ENCODE results near the gene DTNBP1. TPM values are rescaled to one million over a fixed set of nuclear protein-coding genes. Genes with fewer than 3 reads are reported as not detected.

DTNBP1 gene
- polyA plus RNA-seq, 2 of the 4 experiments (the other 2 are of a cell fraction): 8.4 to 8.7 TPM

GRCh38 chr6:15626878-15627674 lies 35.8 kb downstream of the DTNBP1 start (continued):
- TF ChIP-seq REST (IDR thresholded peaks at IDR 0.05) (no peak), CEBPB (IDR thresholded peaks at IDR 0.05) (no peak), HDAC2 (IDR thresholded peaks at IDR 0.05) (no peak), GATA3 (IDR thresholded peaks at IDR 0.05; ENCODE audit: borderline replicate concordance) (no peak), CTCF (IDR thresholded peaks at IDR 0.05) (no peak), HOXB5 (CRISPR knock-in tag; IDR thresholded peaks at IDR 0.05) (no peak)

GRCh38 chr6:15626160-15626559 lies 36.7 kb downstream of the DTNBP1 start:
- Histone ChIP-seq H3K4me3 (no peak overlapping the region), H3K4me2 (no peak overlapping the region), H3K27ac (no peak overlapping the region), H3K4me1 (no peaks in the 10 kb centered on the region), H3K9me3 (no peaks in the 10 kb centered on the region)
- no peak for FAIRE-seq
- no peak for ATAC-seq
- POLR2A ChIA-PET: no interaction called here
- WGBS (ENCODE audit: missing lambda C conversion rate): 86% methylated on average over 1 of the region's 1 CpG
- DNase-seq (ENCODE audit: low read depth in 1 of 2, low spot score in 1 of 2): no peak
- CTCF ChIA-PET: interaction anchor here (0.6 to 2.9 kb wide), 2 partner anchors 16 to 1717 kb away, joined by 3 to 8 read pairs; no protein-coding TSS in a partner anchor
- TF ChIP-seq CBX8 (IDR thresholded peaks at IDR 0.05) (no peak), HOXB13 (CRISPR knock-in tag; IDR thresholded peaks at IDR 0.05; ENCODE audit: low read depth) (no peak), MAX (IDR thresholded peaks at IDR 0.05) (no peak), RAD21 (conservative IDR thresholded peaks at IDR 0.05 in 1 of 2, IDR thresholded peaks at IDR 0.05 in 1 of 2) (no peak), HOXA7 (CRISPR knock-in tag; IDR thresholded peaks at IDR 0.05) (no peak), HMGXB4 (CRISPR knock-in tag; IDR thresholded peaks at IDR 0.05; ENCODE audit: borderline replicate concordance) (no peak), JUN (IDR thresholded peaks at IDR 0.05) (no peak), RCOR1 (IDR thresholded peaks at IDR 0.05; ENCODE audit: low read depth, low read length) (no peak), PBX3 (IDR thresholded peaks at IDR 0.05) (no peak), HOXB5 (CRISPR knock-in tag; IDR thresholded peaks at IDR 0.05) (no peak)
